HG02798 (cell line): ENCODE measurements around the gene TANC2.

Experiments
- ATAC-seq: cut with Tn5 transposase; IDR thresholded peaks from one replicate; pipeline ENCODE4 v1.9.1; 2021; ENCODE audit warnings: mild to moderate bottlenecking; ENCODE audit not compliant: unreplicated experiment, poor library complexity

TANC2 gene

DNA sequence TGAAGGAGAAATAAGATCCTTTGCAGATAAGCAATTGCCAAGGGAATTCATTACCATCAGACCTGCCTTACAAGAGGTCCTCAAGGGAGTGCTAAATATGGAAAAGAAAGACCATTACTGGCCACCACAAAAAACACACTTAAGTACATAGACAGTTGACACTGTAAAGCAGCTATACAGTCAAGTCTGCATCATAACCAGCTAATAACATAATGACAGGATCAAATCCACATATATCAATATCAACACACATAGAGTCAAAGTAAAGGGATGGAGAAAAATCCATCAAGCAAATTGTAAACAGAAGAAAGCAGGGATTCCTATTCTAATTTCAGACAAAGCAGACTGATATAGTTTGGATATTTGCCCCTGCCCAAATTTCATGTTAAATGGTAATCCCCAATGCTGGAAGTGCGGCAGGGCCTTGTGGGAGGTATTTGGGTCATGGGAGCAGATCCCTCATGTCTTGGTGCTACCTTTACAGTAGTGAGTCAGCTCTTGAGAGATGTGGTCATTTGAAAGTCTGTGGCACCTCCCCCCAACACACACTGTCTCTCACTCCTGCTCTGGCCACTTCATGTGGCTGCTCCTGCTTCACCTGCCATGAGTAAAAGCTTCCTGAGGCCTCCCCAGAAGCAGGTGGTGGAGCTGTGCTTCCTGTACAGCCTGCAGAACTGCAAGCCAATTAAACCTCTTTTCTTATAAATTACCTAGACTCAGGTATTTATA, 32.8 kb downstream of the TANC2 start:
- no peak for ATAC-seq

DNA sequence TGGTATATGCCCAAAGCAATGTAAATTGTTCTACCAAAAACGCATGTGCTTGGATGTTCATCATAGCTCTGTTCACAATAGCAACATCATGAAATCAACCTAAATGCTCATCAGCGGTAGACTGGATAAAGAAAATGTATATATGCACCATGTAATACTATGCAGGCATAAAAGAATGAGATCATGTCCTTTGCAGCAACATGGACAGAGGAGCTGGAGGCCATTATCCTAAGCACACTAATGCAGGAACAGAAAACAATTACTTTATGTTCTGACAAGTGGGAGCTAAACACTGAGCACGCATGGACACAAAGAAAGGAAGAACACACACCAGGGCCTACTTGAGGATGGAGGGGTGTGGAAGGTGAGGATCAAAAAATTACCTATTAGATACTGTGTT, 33.7 kb downstream of the TANC2 start:
- ATAC-seq, result no peak

DNA sequence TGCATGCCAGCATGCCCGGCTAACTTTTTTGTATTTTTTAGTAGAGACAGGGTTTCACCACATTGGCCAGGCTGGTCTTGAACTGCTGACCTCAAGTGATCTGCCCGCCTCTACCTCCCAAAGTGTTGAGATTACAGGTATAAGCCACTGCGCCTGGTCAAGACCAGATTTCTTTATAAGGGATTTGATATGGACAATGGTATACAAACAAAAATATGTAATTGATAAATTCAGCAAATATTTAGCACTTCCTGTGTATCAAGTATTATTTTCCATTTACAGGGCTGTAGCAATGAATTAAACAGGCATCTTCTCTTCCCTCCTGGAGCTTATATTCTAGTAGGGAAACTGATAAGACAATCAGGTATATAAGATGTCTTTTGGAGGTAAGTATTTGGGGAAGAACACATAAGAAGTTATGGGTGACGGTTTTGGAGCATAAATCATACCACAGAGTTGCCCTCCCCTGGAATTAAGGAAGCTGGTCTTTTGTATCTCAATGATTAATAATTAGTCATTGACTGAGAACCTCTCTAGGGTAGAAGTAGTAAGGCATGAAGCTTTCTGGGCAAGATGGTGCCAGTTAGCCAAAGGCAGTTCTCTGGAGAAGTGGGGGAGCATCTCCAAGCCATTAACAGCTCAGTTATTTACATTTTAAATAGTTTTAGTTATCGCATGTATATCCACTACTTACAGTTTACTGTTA, 35.8 kb downstream of the TANC2 start:
- no peak for ATAC-seq

DNA sequence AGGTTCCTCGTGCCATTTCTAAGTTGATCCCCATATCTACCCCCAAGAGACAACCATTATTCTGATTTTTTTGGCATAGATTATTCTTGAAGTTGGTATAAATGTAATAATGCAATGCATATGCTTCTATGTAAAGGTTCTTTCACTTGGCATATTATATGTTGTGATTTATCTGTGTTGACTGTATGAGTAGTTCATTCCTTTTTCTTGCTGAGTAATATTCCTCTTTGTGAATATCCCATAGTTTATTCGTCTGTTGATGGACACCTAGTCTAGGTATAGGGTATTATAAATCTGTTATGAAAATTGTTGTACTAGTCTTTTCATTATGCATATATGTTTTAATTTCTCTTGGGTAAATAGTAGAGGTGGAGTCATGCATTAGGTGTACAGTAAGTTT, 36.6 kb downstream of the TANC2 start:
- ATAC-seq, result no peak

DNA sequence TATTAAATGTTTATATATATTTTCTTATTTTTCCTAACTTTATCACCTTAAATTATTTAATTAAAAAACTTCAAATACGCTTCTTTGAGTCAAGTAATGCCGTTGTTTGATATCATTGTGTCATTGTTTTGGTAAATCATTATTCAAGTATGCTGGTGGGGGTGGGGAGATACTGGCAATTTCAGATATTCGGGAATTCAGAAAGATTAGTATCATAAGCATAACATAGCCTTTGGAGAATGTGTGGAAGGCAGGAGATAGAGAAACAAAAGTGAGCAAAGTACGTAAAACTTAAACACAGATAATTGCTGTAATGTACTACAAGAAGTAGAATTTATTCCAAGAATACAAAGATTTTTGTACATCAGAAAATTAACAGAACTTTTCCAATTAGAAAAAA, 49.8 kb downstream of the TANC2 start:
- ATAC-seq, result no peak
